ENCODE measurements around the gene RTN4RL2. TPM values are rescaled to one million over a fixed set of nuclear protein-coding genes. Genes with fewer than 3 reads are reported as not detected.

Gene RTN4RL2
- total and polyA plus RNA-seq, 10 of the 15 experiments (the other 5 are each of a cell fraction or from before 2014, with no cell fraction given): 0.14 to 1.1 (median 0.52) TPM; not detected in 4

DNA sequence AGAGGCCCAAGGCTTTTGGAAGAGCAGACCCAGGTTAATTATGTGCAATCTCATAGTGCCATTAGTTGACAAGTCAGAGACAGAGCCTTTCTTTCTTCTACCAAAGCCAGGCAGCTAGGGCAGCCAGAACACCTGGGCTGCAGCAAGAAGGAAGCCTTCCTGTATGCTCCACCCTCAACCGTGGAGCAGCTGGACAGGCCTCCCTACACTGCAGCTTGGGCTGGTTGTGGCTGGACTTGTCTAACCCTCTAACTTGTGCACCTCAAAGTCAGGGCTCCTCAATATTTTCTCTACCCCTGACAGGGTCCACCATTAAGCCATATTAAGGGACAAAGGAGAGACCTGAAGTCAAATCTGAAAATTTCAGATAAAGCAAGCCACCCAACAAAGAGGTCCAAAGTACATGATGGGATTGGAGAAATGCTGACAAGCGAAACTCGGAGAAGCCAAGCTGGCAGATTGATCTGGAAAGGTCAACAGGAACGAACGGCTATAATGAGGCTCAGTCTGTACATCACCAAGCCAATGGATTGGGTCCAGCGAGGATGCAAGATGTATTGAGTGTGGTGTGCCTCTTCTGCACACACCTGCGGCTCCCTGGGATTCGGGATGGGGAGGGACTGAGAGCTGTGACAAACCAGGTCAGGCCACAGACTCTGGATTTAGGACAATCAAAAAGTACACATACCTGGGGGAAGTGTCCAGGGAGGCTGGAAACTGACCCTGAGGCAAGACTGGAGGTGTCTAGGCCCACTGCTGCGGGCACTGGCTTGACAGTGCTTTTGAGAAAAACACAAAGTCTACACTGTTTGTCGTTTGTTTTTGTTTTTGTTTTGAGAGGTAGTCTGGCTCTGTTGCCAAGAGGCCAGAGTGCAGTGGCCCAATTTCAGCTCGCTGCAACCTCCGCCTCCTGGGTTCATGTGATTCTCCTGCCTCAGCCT lies 21.7 kb upstream of the RTN4RL2 start:
- Histone ChIP-seq H3K27me3 (replicated peaks in 1 of 2; ENCODE audit: control insufficient read depth in 2 of 2, insufficient read depth in 2 of 2, low read length in 1 of 2) (no peaks in the 10 kb centered on the region), H3K27ac (ENCODE audit: control insufficient read depth, insufficient read depth) (no peak overlapping the region), H2AFZ (ENCODE audit: control insufficient read depth, low read depth, low read length) (no peak overlapping the region), H3K4me1 (ENCODE audit: control insufficient read depth, insufficient read depth, low read length) (no peaks in the 10 kb centered on the region), H3K9me3 (replicated peaks; ENCODE audit: control insufficient read depth, insufficient read depth, low read length) (no peaks in the 10 kb centered on the region), H4K20me1 (ENCODE audit: control insufficient read depth, insufficient read depth) (no peaks in the 10 kb centered on the region), H3K4me3 (no peak overlapping the region), H3K36me3 (ENCODE audit: control insufficient read depth in 2 of 2, insufficient read depth in 2 of 2, low read length in 1 of 2) (no peaks in the 10 kb centered on the region), H3K79me2 (ENCODE audit: control insufficient read depth, insufficient read depth, low read length) (no peaks in the 10 kb centered on the region), H3K9ac (ENCODE audit: control insufficient read depth, insufficient read depth, low read length) (no peak overlapping the region), H3K4me2 (ENCODE audit: control insufficient read depth, insufficient read depth) (no peak overlapping the region)
- intact Hi-C loops (cut with micrococcal nuclease; ENCODE audit: unreplicated experiment): no loop called here
- no TSS peak for BruUV-seq (replicated peaks)
- in situ Hi-C loops (cut with MboI): no loop called here
- 43% methylated on average over 12 of the region's 12 CpGs for WGBS (ENCODE audit: insufficient coverage, insufficient replicate concordance, low lambda C conversion rate, missing lambda C conversion rate)
- no peak for FAIRE-seq
- ChIA-PET POLR2A (no interaction called here), RAD21 (ENCODE audit: unreplicated experiment) (no interaction called here), SMC1A (ENCODE audit: uncharacterized antibody, unreplicated experiment) (no interaction called here), CTCF (no interaction called here)
- ATAC-seq: no peak
- no peak for DNase-seq (ENCODE audit: low read depth, low spot score)
- TF ChIP-seq TBL1XR1 (IDR thresholded peaks at IDR 0.05; ENCODE audit: low read depth, low read length) (no peak), SUPT20H (IDR thresholded peaks at IDR 0.05; ENCODE audit: borderline replicate concordance, control insufficient read depth, low read depth, low read length) (no peak), ZBTB40 (IDR thresholded peaks at IDR 0.05; ENCODE audit: borderline replicate concordance) (no peak), CHD2 (IDR thresholded peaks at IDR 0.05; ENCODE audit: borderline replicate concordance, low read depth, low read length) (no peak), SIN3A (IDR thresholded peaks at IDR 0.05; ENCODE audit: low read depth, low read length) (no peak), JUND (IDR thresholded peaks at IDR 0.05; ENCODE audit: low read depth, low read length) (no peak), LARP7 (IDR thresholded peaks at IDR 0.05) (no peak), NFXL1 (IDR thresholded peaks at IDR 0.05; ENCODE audit: borderline replicate concordance) (no peak), EGR1 (IDR thresholded peaks at IDR 0.05; ENCODE audit: borderline replicate concordance in 1 of 2, low read depth in 2 of 2, low read length in 2 of 2) (no peak), CBX5 (IDR thresholded peaks at IDR 0.05; ENCODE audit: low read depth) (no peak)
- TF ChIP-seq, protein P1, sequence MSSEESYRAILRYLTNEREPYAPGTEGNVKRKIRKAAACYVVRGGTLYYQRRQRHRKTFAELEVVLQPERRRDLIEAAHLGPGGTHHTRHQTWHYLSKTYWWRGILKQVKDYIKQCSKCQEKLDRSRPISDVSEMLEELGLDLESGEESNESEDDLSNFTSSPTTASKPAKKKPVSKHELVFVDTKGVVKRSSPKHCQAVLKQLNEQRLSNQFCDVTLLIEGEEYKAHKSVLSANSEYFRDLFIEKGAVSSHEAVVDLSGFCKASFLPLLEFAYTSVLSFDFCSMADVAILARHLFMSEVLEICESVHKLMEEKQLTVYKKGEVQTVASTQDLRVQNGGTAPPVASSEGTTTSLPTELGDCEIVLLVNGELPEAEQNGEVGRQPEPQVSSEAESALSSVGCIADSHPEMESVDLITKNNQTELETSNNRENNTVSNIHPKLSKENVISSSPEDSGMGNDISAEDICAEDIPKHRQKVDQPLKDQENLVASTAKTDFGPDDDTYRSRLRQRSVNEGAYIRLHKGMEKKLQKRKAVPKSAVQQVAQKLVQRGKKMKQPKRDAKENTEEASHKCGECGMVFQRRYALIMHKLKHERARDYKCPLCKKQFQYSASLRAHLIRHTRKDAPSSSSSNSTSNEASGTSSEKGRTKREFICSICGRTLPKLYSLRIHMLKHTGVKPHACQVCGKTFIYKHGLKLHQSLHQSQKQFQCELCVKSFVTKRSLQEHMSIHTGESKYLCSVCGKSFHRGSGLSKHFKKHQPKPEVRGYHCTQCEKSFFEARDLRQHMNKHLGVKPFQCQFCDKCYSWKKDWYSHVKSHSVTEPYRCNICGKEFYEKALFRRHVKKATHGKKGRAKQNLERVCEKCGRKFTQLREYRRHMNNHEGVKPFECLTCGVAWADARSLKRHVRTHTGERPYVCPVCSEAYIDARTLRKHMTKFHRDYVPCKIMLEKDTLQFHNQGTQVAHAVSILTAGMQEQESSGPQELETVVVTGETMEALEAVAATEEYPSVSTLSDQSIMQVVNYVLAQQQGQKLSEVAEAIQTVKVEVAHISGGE (CRISPR knock-in tag; IDR thresholded peaks at IDR 0.05): no peak
- TF ChIP-seq, protein P2, sequence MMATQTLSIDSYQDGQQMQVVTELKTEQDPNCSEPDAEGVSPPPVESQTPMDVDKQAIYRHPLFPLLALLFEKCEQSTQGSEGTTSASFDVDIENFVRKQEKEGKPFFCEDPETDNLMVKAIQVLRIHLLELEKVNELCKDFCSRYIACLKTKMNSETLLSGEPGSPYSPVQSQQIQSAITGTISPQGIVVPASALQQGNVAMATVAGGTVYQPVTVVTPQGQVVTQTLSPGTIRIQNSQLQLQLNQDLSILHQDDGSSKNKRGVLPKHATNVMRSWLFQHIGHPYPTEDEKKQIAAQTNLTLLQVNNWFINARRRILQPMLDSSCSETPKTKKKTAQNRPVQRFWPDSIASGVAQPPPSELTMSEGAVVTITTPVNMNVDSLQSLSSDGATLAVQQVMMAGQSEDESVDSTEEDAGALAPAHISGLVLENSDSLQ (IDR thresholded peaks at IDR 0.05): no peak
- TF ChIP-seq, protein P3, sequence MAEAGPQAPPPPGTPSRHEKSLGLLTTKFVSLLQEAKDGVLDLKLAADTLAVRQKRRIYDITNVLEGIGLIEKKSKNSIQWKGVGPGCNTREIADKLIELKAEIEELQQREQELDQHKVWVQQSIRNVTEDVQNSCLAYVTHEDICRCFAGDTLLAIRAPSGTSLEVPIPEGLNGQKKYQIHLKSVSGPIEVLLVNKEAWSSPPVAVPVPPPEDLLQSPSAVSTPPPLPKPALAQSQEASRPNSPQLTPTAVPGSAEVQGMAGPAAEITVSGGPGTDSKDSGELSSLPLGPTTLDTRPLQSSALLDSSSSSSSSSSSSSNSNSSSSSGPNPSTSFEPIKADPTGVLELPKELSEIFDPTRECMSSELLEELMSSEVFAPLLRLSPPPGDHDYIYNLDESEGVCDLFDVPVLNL (IDR thresholded peaks at IDR 0.05; ENCODE audit: low read depth, low read length): no peak

Measured in GM12878 (cell line).